ENCODE data around the gene GADL1. TPM values are rescaled to one million over a fixed set of nuclear protein-coding genes. Genes with fewer than 3 reads are reported as not detected.

GADL1 gene
- total and polyA plus RNA-seq, 12 donors: 0.06 to 0.55 (median 0.13) TPM; not detected in 3

- Histone ChIP-seq H3K27me3 (no peaks in the 10 kb centered on the region), H3K9me3 (replicated peaks in 1 of 3) (no peaks in the 10 kb centered on the region), H3K4me1 (replicated peaks in 1 of 2) (peaks cover 37 to 92% of the 10 kb centered on the region in 2 donors), H3K36me3 (replicated peaks in 1 of 2) (peaks cover 0 to 22% of the 10 kb centered on the region in 2 donors), H3K4me3 (no peak overlapping the region), H3K27ac (peak overlapping the region in 2 of 5 donors; percentile 22 to 54)
- WGBS, 4 donors: 28 to 35% (median 33%) methylated on average over 3 of the region's 3 CpGs
- no peak for DNase-seq
- intact Hi-C loops (cut with DNase I): loop anchor here in 1 of 2 donors (10.0 kb wide), 1 partner anchor 170 kb away; no protein-coding TSS in a partner anchor
- TF ChIP-seq CTCF (IDR thresholded peaks at IDR 0.05) (no peak), POLR2A (IDR thresholded peaks at IDR 0.05) (no peak)
Measured at GRCh38 chr3:30684356-30684755, 210.1 kb downstream of the GADL1 start.

- intact Hi-C loops (cut with DNase I): loop anchor here in 1 of 2 donors (10.0 kb wide), 1 partner anchor 169 kb away; no protein-coding TSS in a partner anchor
- peaks cover 0 to 25% of the 10 kb centered on the region in 2 donors for H3K36me3 ChIP-seq (replicated peaks in 1 of 2)
- H3K4me3 ChIP-seq: no peak overlapping the region
- TF ChIP-seq CTCF (IDR thresholded peaks at IDR 0.05) (no peak), POLR2A (IDR thresholded peaks at IDR 0.05) (no peak)
- DNase-seq: no peak
- peak overlapping the region in 2 of 5 donors; percentile 47 to 54 for H3K27ac ChIP-seq
- H3K27me3 ChIP-seq: no peaks in the 10 kb centered on the region
- no peaks in the 10 kb centered on the region for H3K9me3 ChIP-seq (replicated peaks in 1 of 3)
- H3K4me1 ChIP-seq (replicated peaks in 1 of 2): peaks cover 34 to 92% of the 10 kb centered on the region in 2 donors
- 83 to 87% (median 85%) methylated on average over 3 of the region's 3 CpGs for whole genome bisulfite sequencing, 4 donors
Measured at GRCh38 chr3:30683769-30684168, 210.7 kb downstream of the GADL1 start.

- peaks cover 0 to 23% of the 10 kb centered on the region in 2 donors for H3K36me3 ChIP-seq (replicated peaks in 1 of 2)
- DNase-seq: no peak
- H3K4me3 ChIP-seq: no peak overlapping the region
- WGBS, 4 donors: 52 to 77% (median 59%) methylated on average over 1 of the region's 1 CpG
- no peaks in the 10 kb centered on the region for H3K9me3 ChIP-seq (replicated peaks in 1 of 3)
- H3K27me3 ChIP-seq: no peaks in the 10 kb centered on the region
- peak overlapping the region in 4 of 5 donors; percentile 20 to 61 (median 47) for H3K27ac ChIP-seq
- intact Hi-C loops (cut with DNase I): loop anchor here in 1 of 2 donors (10.0 kb wide), 1 partner anchor 168 kb away; no protein-coding TSS in a partner anchor
- TF ChIP-seq POLR2A (IDR thresholded peaks at IDR 0.05): no peak
- no peak for TF ChIP-seq CTCF (IDR thresholded peaks at IDR 0.05)
- peaks cover 25 to 80% of the 10 kb centered on the region in 2 donors for H3K4me1 ChIP-seq (replicated peaks in 1 of 2)
Measured at GRCh38 chr3:30682434-30683155, 211.9 kb downstream of the GADL1 start.

GRCh38 chr3:30681649-30682211, 212.7 kb downstream of the GADL1 start:
- Histone ChIP-seq H3K9me3 (replicated peaks in 1 of 3) (no peaks in the 10 kb centered on the region), H3K4me1 (replicated peaks in 1 of 2) (peaks cover 25 to 80% of the 10 kb centered on the region in 2 donors), H3K36me3 (replicated peaks in 1 of 2) (peaks cover 0 to 21% of the 10 kb centered on the region in 2 donors), H3K27ac (peak overlapping the region in 3 of 5 donors; percentile 28 to 69 (median 54)), H3K27me3 (no peaks in the 10 kb centered on the region), H3K4me3 (no peak overlapping the region)
- intact Hi-C loops (cut with DNase I): loop anchor here in 1 of 2 donors (10.0 kb wide), 1 partner anchor 167 kb away; no protein-coding TSS in a partner anchor
- 60 to 62% (median 61%) methylated on average over 6 of the region's 6 CpGs for WGBS, 4 donors
- TF ChIP-seq POLR2A (IDR thresholded peaks at IDR 0.05) (no peak), CTCF (IDR thresholded peaks at IDR 0.05) (no peak)
- DNase-seq: peak in 6 of 7 donors; percentile 35 to 74 (median 61)

Measured in adrenal gland (tissue), 12 donors.